HG03159 (cell line): ENCODE data around the gene APOO.
"Not testable (repeated sequence)": the region's sequence is repeated elsewhere in the genome, so short reads cannot be mapped to it uniquely, and the experiment has no call there.

ENCODE experiments used
- ATAC-seq: cut with Tn5 transposase; IDR thresholded peaks from one replicate; pipeline ENCODE4 v1.9.1; 2021; ENCODE audit warnings: mild to moderate bottlenecking, moderate library complexity; ENCODE audit not compliant: unreplicated experiment

APOO gene

GRCh38 chrX:23861952-23862351 is 45.8 kb downstream of the APOO start:
- not testable (repeated sequence) for ATAC-seq

DNA sequence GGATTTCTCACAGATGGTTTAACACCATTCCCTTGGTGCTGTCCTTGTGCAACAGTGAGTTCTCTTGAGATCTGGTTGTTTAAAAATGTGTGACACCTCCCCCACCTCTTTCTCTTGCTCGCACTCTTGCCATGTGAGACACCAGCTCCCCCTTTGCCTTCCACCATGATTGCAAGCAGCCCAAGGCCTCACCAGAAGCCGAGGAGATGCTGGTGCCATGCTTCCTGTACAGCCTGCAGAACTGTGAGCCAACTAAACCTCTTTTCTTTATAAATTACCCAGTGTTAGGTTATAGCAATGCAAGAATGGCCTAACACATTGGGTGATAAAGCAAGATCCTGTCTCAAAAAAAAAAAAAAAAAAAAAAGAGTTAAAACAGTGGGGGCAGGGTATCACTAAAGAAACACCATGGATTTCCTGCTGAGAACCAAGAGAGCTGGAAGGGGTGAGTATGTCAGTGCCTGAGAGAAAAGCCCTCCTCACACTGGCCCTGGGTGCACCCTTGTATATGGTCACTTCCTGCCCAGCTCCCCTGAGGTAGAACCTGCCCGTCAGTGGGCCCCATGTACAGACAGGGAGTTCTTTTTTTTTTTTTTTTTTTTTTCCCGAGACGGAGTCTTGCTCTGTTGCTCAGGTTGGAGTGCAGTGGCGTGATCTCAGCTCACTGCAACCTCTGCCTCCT is 46.4 kb downstream of the APOO start:
- no peak for ATAC-seq

GRCh38 chrX:23859238-23859637 is 48.5 kb downstream of the APOO start:
- not testable (repeated sequence) for ATAC-seq

DNA sequence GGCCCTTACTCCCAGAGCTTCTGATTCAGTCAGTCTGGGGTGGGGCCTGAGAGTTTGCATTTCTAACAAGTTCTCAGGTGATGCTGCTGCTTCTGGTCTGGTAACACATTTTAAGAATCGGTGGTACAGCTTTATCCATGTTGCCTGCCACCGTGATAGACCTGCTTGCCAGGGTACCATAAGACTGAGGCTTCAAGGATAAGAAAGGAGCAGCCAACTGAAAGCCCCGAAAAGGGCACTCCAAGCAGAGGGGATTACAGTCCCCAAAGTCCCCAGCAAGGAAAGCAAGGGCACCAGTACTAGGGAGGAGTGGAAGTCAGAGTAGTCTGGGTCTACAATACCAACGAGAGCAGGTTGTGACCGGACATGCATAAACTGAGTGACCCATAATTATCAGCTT is 49.8 kb downstream of the APOO start:
- no peak for ATAC-seq

GRCh38 chrX:23857363-23857762 is 50.4 kb downstream of the APOO start:
- no peak for ATAC-seq

GRCh38 chrX:23855569-23855968 is 52.2 kb downstream of the APOO start:
- no peak for ATAC-seq

GRCh38 chrX:23854945-23855344 is 52.8 kb downstream of the APOO start:
- no peak for ATAC-seq

DNA sequence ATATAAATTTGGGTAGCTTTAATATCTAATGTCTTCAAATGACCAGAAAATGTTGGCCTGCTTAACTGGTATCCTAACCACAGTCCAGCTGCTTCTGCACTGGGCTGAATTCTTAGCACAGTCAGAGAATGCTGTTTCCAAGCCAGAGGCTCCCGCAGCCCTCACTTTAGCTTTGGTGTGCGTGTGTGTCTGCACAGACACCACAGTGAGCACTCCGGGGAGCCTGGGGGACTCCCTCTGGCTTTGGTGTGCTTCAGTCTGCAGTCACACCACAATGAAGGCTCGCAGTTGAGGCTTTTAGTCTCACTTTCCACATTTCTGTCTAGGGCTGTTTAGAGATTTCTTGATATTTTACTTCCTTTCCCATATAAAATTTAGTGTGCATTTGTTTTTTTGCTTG is 53.6 kb downstream of the APOO start:
- ATAC-seq = no peak

GRCh38 chrX:23851544-23851943 is 56.2 kb downstream of the APOO start:
- ATAC-seq = no peak

DNA sequence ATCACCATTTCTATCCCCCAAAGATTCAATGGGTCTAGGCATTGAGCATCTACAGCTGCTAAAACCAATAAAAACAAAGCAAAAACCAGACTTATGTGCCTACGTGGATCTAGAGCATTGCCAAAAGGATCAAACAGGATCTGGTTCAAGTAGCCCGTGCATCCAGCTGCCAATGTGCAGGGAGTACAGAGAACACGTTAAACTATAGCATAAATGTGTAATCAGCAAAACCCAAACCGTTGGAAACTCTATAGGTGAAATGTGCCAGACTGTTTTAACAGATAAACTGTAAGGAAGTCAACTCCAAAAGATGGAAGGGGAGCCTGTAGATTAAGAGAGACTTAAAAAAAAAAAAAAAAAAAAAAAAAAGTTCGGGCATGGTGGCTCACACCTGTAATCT is 58.5 kb downstream of the APOO start:
- ATAC-seq = no peak

DNA sequence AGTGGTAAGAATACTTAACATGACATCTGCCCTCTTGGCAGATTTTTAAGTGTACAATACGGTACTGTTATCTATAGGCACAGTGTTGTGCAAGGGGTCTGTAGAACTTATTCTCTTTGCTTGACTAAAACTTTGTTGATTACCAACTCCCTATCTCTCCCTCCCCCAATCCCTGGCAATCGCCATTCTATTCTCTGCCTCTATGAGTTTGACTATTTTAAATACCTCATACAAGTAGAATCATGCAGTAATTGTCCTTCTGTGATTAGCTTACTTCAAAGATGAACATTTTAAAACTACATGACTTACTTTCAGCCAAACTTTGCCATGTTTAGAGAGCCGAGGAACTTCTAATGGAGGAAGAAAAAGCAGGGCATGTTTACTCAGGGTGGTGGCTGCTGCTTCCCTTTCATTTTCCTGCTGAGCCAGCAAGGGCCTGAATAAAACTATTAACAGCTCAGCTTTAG is 62.4 kb downstream of the APOO start:
- ATAC-seq = no peak

DNA sequence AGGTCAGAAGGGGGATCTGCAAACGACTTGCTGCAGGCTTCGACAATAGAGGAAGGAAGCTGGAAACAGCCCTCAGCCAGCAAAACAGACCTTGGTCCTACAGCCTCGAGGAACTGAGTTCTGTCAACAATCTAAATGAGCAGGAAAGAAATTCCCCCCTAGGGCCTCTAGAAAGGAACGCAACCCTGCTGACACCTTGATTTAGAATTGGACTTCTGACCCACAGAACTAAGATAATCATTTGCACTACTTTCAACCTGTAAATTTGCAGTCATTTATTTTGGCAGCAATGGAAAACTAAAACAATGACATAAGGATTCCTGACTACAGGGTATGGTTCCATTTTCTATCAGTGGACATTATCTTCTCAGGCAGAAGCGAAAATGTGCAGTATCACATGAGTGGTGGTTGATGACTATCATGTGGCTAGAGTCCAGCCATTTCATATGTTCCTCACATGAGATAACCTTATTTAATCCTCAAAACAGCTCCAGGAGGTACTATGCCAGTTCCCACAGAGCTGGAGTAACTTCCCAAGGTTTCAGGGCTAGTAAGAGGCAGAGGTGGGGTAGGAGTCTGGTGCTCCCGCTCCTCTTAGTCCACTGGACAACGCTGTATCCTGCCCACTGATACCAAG is 63.1 kb downstream of the APOO start:
- ATAC-seq = no peak

- no peak for ATAC-seq
Measured at GRCh38 chrX:23841847-23842522, 65.8 kb downstream of the APOO start.

DNA sequence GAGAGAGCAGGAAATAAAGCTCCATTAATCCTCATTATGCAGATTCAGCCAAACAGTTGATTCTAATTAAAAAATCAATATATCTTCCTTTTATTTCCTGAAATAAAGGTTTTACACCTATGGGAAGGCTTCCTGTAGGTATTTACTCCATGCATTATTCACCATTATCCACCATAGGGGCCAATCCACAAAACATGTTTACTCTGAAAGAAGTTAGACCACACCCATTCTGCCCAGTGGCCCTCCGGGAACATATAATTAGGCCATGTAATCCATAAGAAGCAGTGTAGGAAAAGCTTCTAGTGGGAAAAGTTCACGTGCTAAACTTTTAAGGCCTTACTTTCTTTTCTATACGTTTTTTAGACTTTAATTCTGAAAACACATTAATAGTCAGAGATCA is 67.1 kb downstream of the APOO start:
- ATAC-seq = no peak

GRCh38 chrX:23838953-23839352 is 68.8 kb downstream of the APOO start:
- ATAC-seq = no peak

DNA sequence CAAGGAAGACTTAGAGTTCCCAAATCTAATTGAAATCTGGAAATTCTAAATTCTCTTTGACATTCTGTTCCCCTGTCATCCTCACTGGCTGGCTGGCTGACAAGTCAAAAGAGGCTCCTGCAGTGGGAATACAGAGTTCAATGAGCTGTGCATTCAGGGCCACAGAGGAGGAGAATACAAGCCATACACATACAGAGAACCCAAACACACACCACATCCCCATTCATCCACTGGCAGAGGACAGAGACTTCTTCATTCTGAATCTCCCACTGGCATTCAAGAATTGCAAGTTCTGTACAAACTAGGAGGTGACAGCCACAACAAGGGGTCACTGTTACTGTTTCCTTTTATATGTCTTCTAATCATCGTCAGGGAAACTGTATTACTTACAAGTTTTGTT is 75.0 kb downstream of the APOO start:
- ATAC-seq = no peak

DNA sequence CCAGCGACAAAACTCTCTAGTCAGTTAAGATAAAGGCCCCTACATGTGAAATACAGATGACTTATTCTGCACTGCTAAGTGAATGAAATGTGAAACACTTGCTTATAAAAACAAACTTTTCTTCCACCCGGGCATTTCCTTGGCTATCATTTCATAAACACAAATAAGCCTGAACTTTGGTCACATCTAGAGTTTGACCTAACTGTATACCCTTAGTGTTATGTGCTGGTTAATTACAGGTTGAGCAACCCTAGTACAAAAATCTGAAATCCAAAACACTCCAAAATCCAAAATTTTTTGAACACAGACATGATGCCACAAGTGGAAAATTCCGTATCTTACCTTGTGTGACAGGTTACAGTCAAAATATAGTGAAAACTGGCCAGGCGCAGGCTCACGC is 78.9 kb downstream of the APOO start:
- ATAC-seq = no peak

- no peak for ATAC-seq
Measured at GRCh38 chrX:23826653-23827052, 81.1 kb downstream of the APOO start.

GRCh38 chrX:23826216-23826615 is 81.5 kb downstream of the APOO start:
- no peak for ATAC-seq

- no peak for ATAC-seq
Measured at GRCh38 chrX:23825675-23826074, 82.1 kb downstream of the APOO start.

GRCh38 chrX:23822841-23823240 is 84.9 kb downstream of the APOO start:
- no peak for ATAC-seq

- ATAC-seq = no peak
Measured at GRCh38 chrX:23822397-23822796, 85.3 kb downstream of the APOO start.
